ENCODE results near the gene DCBLD1. TPM values are rescaled to one million over a fixed set of nuclear protein-coding genes. Genes with fewer than 3 reads are reported as not detected.

Gene DCBLD1
- total RNA-seq, 4 donors from 2014 or later: 6.9 to 13.2 (median 10.0) TPM

- TF ChIP-seq CTCF (IDR thresholded peaks at IDR 0.05) (no peak), POLR2A (IDR thresholded peaks at IDR 0.05) (no peak), EP300 (IDR thresholded peaks at IDR 0.05) (no peak)
- Histone ChIP-seq H3K4me3 (no peak overlapping the region), H3K36me3 (no peaks in the 10 kb centered on the region), H3K9me3 (no peaks in the 10 kb centered on the region), H3K27me3 (no peaks in the 10 kb centered on the region), H3K27ac (no peak overlapping the region), H3K4me1 (peaks cover 0 to 26% (median 7%) of the 10 kb centered on the region in 4 donors)
- no peak for DNase-seq (ENCODE audit: low spot score in 2 of 2)
Measured at GRCh38 chr6:117485433-117485832, 3.0 kb downstream of the DCBLD1 start.

DNA sequence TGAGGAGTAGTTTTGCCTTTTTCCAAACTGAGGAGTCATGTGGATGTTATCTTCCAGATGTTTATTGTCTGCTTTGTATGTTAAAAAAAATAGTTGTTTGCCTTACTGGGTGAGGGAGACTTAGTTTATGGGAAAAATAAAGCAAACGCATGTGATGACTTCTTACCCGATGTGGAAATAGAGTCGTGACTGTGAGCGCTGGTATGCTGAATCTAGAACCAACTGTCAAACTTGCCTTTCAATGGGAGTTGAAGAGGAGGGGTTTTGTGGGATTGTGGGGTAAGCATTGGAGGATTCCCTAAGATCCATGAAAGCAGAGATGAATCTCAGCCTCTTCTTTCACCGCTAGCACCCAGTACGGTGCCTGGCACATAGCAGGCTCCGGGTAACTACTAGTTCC lies 5.3 kb downstream of the DCBLD1 start:
- Histone ChIP-seq H3K4me1 (peaks cover 0 to 11% (median 2%) of the 10 kb centered on the region in 4 donors), H3K9me3 (no peaks in the 10 kb centered on the region), H3K27me3 (no peaks in the 10 kb centered on the region), H3K36me3 (no peaks in the 10 kb centered on the region), H3K27ac (no peak overlapping the region), H3K4me3 (no peak overlapping the region)
- WGBS, 2 donors: 95% methylated on average over 7 of the region's 7 CpGs
- TF ChIP-seq CTCF (IDR thresholded peaks at IDR 0.05) (no peak), POLR2A (IDR thresholded peaks at IDR 0.05) (no peak), EP300 (IDR thresholded peaks at IDR 0.05) (no peak)
- no peak for DNase-seq (ENCODE audit: low spot score in 2 of 2)

DNA sequence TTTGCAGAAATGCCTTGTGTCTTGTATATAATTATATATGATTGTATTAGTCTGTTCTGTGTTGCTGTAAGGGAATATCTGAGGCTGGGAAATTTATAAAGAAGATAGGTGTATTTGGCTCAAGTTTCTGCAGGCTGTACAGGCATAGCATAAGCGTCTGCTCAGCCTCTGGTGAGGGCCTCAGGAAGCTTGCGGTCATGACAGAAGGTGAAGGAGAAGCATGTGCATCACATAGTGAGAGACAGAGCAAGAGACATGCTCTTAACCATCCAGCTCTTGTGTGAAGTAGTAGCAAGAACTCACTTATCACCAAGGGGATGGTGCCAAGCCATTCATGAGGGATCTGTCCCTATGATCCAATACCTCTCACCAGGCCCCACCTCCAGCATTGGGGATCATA lies 6.5 kb downstream of the DCBLD1 start:
- DNase-seq (ENCODE audit: low spot score in 2 of 2): no peak
- no peaks in the 10 kb centered on the region for H3K9me3 ChIP-seq
- H3K4me1 ChIP-seq: peaks cover 0 to 10% (median 2%) of the 10 kb centered on the region in 4 donors
- H3K27me3 ChIP-seq: no peaks in the 10 kb centered on the region
- no peak for TF ChIP-seq POLR2A (IDR thresholded peaks at IDR 0.05)
- no peak for TF ChIP-seq CTCF (IDR thresholded peaks at IDR 0.05)
- H3K4me3 ChIP-seq: no peak overlapping the region
- no peak overlapping the region for H3K27ac ChIP-seq
- no peaks in the 10 kb centered on the region for H3K36me3 ChIP-seq
- WGBS, 2 donors: 92 to 97% methylated on average over 2 of the region's 2 CpGs

GRCh38 chr6:117491916-117492315 lies 9.4 kb downstream of the DCBLD1 start:
- Histone ChIP-seq H3K36me3 (no peaks in the 10 kb centered on the region), H3K27me3 (no peaks in the 10 kb centered on the region), H3K4me1 (peaks cover 0 to 13% (median 6%) of the 10 kb centered on the region in 4 donors), H3K9me3 (no peaks in the 10 kb centered on the region), H3K4me3 (no peak overlapping the region), H3K27ac (no peak overlapping the region)
- TF ChIP-seq POLR2A (IDR thresholded peaks at IDR 0.05) (no peak), EP300 (IDR thresholded peaks at IDR 0.05) (no peak), CTCF (IDR thresholded peaks at IDR 0.05) (no peak)
- DNase-seq (ENCODE audit: low spot score in 2 of 2): no peak
- WGBS, 2 donors: 88 to 93% methylated on average over 5 of the region's 5 CpGs

- no peak for TF ChIP-seq POLR2A (IDR thresholded peaks at IDR 0.05)
- TF ChIP-seq EP300 (IDR thresholded peaks at IDR 0.05): no peak
- no peak for TF ChIP-seq CTCF (IDR thresholded peaks at IDR 0.05)
- 87 to 95% methylated on average over 2 of the region's 2 CpGs for WGBS, 2 donors
- Histone ChIP-seq H3K27me3 (no peaks in the 10 kb centered on the region), H3K4me3 (no peak overlapping the region), H3K27ac (no peak overlapping the region), H3K4me1 (peaks cover 0 to 18% (median 11%) of the 10 kb centered on the region in 4 donors), H3K9me3 (no peaks in the 10 kb centered on the region), H3K36me3 (no peaks in the 10 kb centered on the region)
- DNase-seq (ENCODE audit: low spot score in 2 of 2): no peak
Measured at GRCh38 chr6:117493470-117493869, 11.0 kb downstream of the DCBLD1 start.

All from tibial nerve (tissue), 4 donors.